RWPE2 (cell line): ENCODE data around the gene CEACAM21.
A peak's percentile ranks its signal among the peaks of the same experiment; 100 is the strongest.
"Not testable (repeated sequence)": the region's sequence is repeated elsewhere in the genome, so short reads cannot be mapped to it uniquely, and the experiment has no call there.

Experiments used
- ATAC-seq: fragments of 200-7000 bp; cut with Tn5 transposase; 3 replicates; pipeline ENCODE4 v1.9.1; 2021; ENCODE audit warnings: low read depth
- DNase-seq: peaks from one replicate; pipeline ENCODE4 v3.0.0-alpha.2; 2020; ENCODE audit warnings: low spot score
- H3K27ac ChIP-seq: fragments of 450-650 bp; 2 replicates; pipeline ENCODE4 v1.5.1; 2017; ENCODE audit warnings: mild to moderate bottlenecking; ENCODE audit not compliant: poor library complexity, severe bottlenecking
- H3K27me3 ChIP-seq: fragments of 250-450 bp; sonication (Bioruptor Pico); 2 replicates; pipeline ENCODE4 v1.5.1; 2021; ENCODE audit warnings: mild to moderate bottlenecking, moderate library complexity; ENCODE audit not compliant: insufficient read depth, poor library complexity, severe bottlenecking
- H3K36me3 ChIP-seq: fragments of 250-450 bp; sonication (Bioruptor Pico); 2 replicates; pipeline ENCODE4 v1.5.1; 2020; ENCODE audit warnings: low read depth, mild to moderate bottlenecking, moderate library complexity
- H3K4me1 ChIP-seq: fragments of 250-450 bp; sonication (Bioruptor Pico); 2 replicates; pipeline ENCODE4 v1.5.1; 2021; ENCODE audit warnings: mild to moderate bottlenecking, moderate library complexity; ENCODE audit not compliant: insufficient read depth, poor library complexity, severe bottlenecking
- H3K4me3 ChIP-seq: fragments of 250-450 bp; sonication (Bioruptor Pico); 2 replicates; pipeline ENCODE4 v1.5.1; 2021; ENCODE audit warnings: mild to moderate bottlenecking, moderate library complexity; ENCODE audit not compliant: severe bottlenecking
- H3K9me3 ChIP-seq: fragments of 250-450 bp; sonication (Bioruptor Pico); 2 replicates; pipeline ENCODE4 v1.5.1; 2021; ENCODE audit warnings: mild to moderate bottlenecking, moderate library complexity; ENCODE audit not compliant: severe bottlenecking
- TF ChIP-seq, protein P1 (sequence below): fragments of 450-650 bp; IDR thresholded peaks from one replicate; pipeline ENCODE4 v1.5.1; 2017; ENCODE audit warnings: mild to moderate bottlenecking, moderate library complexity; ENCODE audit not compliant: poor library complexity, severe bottlenecking

Gene CEACAM21

GRCh38 chr19:41570639-41571112 lies 5.3 kb upstream of the CEACAM21 start:
- Histone ChIP-seq H3K27me3 (peaks cover 46% of the 10 kb centered on the region), H3K4me3 (no peak overlapping the region), H3K9me3 (no peaks in the 10 kb centered on the region), H3K36me3 (no peaks in the 10 kb centered on the region; the same call in 1 of the 2 replicates), H3K27ac (no peak overlapping the region), H3K4me1 (no peaks in the 10 kb centered on the region)
- DNase-seq, result no peak
- TF ChIP-seq, protein P1, sequence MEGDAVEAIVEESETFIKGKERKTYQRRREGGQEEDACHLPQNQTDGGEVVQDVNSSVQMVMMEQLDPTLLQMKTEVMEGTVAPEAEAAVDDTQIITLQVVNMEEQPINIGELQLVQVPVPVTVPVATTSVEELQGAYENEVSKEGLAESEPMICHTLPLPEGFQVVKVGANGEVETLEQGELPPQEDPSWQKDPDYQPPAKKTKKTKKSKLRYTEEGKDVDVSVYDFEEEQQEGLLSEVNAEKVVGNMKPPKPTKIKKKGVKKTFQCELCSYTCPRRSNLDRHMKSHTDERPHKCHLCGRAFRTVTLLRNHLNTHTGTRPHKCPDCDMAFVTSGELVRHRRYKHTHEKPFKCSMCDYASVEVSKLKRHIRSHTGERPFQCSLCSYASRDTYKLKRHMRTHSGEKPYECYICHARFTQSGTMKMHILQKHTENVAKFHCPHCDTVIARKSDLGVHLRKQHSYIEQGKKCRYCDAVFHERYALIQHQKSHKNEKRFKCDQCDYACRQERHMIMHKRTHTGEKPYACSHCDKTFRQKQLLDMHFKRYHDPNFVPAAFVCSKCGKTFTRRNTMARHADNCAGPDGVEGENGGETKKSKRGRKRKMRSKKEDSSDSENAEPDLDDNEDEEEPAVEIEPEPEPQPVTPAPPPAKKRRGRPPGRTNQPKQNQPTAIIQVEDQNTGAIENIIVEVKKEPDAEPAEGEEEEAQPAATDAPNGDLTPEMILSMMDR, result peak; percentile 87
- peak; percentile 90 for ATAC-seq

DNA sequence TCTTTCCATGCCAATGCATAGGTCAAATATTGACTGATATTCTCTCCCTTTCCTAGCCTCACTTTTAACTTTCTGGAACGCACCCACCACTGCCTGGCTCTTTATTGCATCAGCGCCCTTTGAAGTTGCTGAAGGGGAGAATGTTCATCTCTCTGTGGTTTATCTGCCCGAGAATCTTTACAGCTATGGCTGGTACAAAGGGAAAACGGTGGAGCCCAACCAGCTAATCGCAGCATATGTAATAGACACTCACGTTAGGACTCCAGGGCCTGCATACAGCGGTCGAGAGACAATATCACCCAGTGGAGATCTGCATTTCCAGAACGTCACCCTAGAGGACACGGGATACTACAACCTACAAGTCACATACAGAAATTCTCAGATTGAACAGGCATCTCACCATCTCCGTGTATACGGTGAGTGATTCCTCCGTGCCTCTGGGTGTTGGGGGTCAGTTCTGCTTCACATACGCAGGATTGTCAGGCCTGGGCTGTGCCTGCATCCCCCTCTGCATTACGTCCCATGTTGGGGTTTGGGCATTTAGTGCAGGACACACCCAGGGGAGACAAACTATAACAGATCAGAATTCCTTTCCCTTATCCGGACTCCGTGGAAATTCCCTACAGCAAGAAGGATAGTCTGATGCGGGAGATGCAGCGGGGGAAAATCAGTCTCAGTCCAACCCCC lies 1.3 kb downstream of the CEACAM21 start:
- no peak for DNase-seq
- Histone ChIP-seq H3K4me1 (no peaks in the 10 kb centered on the region), H3K36me3 (no peaks in the 10 kb centered on the region), H3K27me3 (no peaks in the 10 kb centered on the region), H3K9me3 (peaks cover 4% of the 10 kb centered on the region), H3K27ac (no peak overlapping the region), H3K4me3 (no peak overlapping the region)
- TF ChIP-seq, protein P1, result no peak
- no peak for ATAC-seq

DNA sequence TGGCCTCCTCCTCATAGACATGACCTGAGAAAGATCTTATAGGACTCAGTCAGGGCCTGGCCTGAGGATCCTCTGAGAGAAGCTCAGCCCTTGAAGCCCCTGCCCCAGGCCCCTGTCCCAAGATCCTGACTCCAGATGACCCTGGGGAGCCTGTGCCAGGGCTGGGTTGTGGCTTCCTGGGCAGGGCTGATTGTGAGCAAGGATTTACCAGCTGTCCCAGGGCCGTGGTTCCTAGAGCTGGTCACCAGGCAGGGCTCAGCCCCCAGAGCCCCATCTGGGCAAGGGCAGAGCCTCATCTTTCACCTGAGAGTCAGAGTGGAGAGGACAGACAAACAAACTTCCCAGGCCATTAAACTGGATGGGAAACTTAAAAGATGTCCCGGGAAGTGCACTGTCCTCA lies 1.9 kb downstream of the CEACAM21 start:
- no peak overlapping the region for H3K27ac ChIP-seq
- TF ChIP-seq, protein P1, result no peak
- no peaks in the 10 kb centered on the region for H3K36me3 ChIP-seq
- no peak overlapping the region for H3K4me3 ChIP-seq
- H3K4me1 ChIP-seq, result no peaks in the 10 kb centered on the region
- ATAC-seq, result no peak
- no peak for DNase-seq
- H3K9me3 ChIP-seq, result peaks cover 6% of the 10 kb centered on the region
- H3K27me3 ChIP-seq, result no peaks in the 10 kb centered on the region

- Histone ChIP-seq H3K4me1 (no peaks in the 10 kb centered on the region), H3K27me3 (no peaks in the 10 kb centered on the region), H3K9me3 (peaks cover 6% of the 10 kb centered on the region), H3K4me3 (no peak overlapping the region), H3K27ac (no peak overlapping the region), H3K36me3 (no peaks in the 10 kb centered on the region)
- DNase-seq, result no peak
- TF ChIP-seq, protein P1, result no peak
- ATAC-seq, result no peak
Measured at GRCh38 chr19:41578886-41579285, 2.9 kb downstream of the CEACAM21 start.

GRCh38 chr19:41581068-41581467 lies 5.1 kb downstream of the CEACAM21 start:
- H3K27me3 ChIP-seq, DNase-seq, H3K27ac ChIP-seq, H3K9me3 ChIP-seq, H3K4me1 ChIP-seq, H3K4me3 ChIP-seq, ATAC-seq, H3K36me3 ChIP-seq: not testable (repeated sequence)

GRCh38 chr19:41582577-41583182 lies 6.7 kb downstream of the CEACAM21 start:
- not testable (repeated sequence) for ATAC-seq, H3K27me3 ChIP-seq, DNase-seq, H3K4me1 ChIP-seq, H3K9me3 ChIP-seq, H3K27ac ChIP-seq, H3K36me3 ChIP-seq, H3K4me3 ChIP-seq
